Kidney (tissue), 14 donors: Measurements from ENCODE around the gene HOXD4. TPM values are rescaled to one million over a fixed set of nuclear protein-coding genes. Genes with fewer than 3 reads are reported as not detected.

Experiments used
- DNase-seq, 5 donors: peaks; one replicate each; pipeline ENCODE4 v3.0.0-alpha.2; 2013 to 2020
- FAIRE-seq: peaks from 2 replicates; lab custom pipeline; 2012; peaks lifted over from hg19 to GRCh38; lab: Jason Lieb, UNC
- H3K27ac ChIP-seq, 2 donors: one replicate each; pipeline ENCODE4 v1.7.0; 2013; ENCODE audit warnings: low read depth in 2 of 2, low read length in 2 of 2, inconsistent platforms in 1 of 2
- H3K27me3 ChIP-seq: one replicate; pipeline ENCODE4 v1.7.1; 2013; ENCODE audit warnings: low read length, inconsistent platforms; ENCODE audit not compliant: control insufficient read depth, insufficient read depth
- H3K36me3 ChIP-seq, 3 donors: one replicate each; pipeline versions ENCODE4 v1.7.0 to v1.7.1; 2013; ENCODE audit warnings: low read length in 3 of 3, control low read depth in 1 of 3, inconsistent platforms in 1 of 3; ENCODE audit not compliant: insufficient read depth in 3 of 3, control insufficient read depth in 2 of 3
- H3K4me1 ChIP-seq, 3 donors: one replicate each; pipeline versions ENCODE4 v1.7.0 to v1.7.1; 2013; ENCODE audit warnings: low read length in 3 of 3, inconsistent platforms in 1 of 3, low read depth in 1 of 3; ENCODE audit not compliant: control insufficient read depth in 2 of 3, insufficient read depth in 2 of 3
- H3K4me3 ChIP-seq, 3 donors: one replicate each; pipeline versions ENCODE4 v1.7.0 to v1.8.1; 2013; ENCODE audit warnings: low read length in 3 of 3, control low read depth in 1 of 3, inconsistent platforms in 1 of 3
- H3K9ac ChIP-seq, 3 donors: one replicate each; pipeline versions ENCODE4 v1.7.0 to v1.7.1; 2013; ENCODE audit warnings: low read length in 3 of 3, control low read depth in 1 of 3, inconsistent platforms in 1 of 3
- H3K9me3 ChIP-seq, 3 donors: one replicate each; pipeline versions ENCODE4 v1.7.0 to v1.7.1; 2013; ENCODE audit warnings: low read length in 3 of 3, control low read depth in 1 of 3, inconsistent platforms in 1 of 3; ENCODE audit not compliant: control insufficient read depth in 2 of 3, insufficient read depth in 1 of 3
- CTCF ChIP-seq: IDR thresholded peaks from 3 replicates; pipeline ENCODE4 v1.5.1; 2012; ENCODE audit warnings: mild to moderate bottlenecking, moderate library complexity, borderline replicate concordance; ENCODE audit not compliant: insufficient read depth; ENCODE audit errors: extremely low read depth
- intact Hi-C: fragments of 100-400 bp; cut with DNase I; formaldehyde crosslinking; loops from one replicate; pipeline ENCODE4 v1.11.1; 2022
- polyA plus RNA-seq: library from polyadenylated mRNA; stranded (reverse); fragments of 350-450 nt; fragmentation: Illumina TruSeq; extraction: RNeasy Lipid Tissue Mini Kit (QIAGEN cat#74804); gene quantifications from one replicate; pipeline ENCODE4 v1.2.3, GENCODE V29; 2014; ENCODE audit warnings: low read depth, low replicate concordance; ENCODE audit not compliant: insufficient read depth
- total RNA-seq: library from RNA; stranded (reverse); fragmentation: NEBNext Ultra II Directional; extraction: Animal tissue kit (Norgen Biotek cat#: 25700); gene quantifications from one replicate; pipeline ENCODE4 v1.2.1, GENCODE V29; 2021
- donor health status: control.
- donor health status: control.
- donor health status: control.
- donor health status: control.
- donor health status: control.
- donor health status: DM: yes; HTN: yes; CAD: no.
- donor health status: Normal renal cell carcinoma (clear cell type).

The HOXD4 gene
- total and polyA plus RNA-seq, 2 donors from 2014 or later: 12.1 to 27.8 TPM

GRCh38 chr2:176156301-176156806 lies 5.0 kb downstream of the HOXD4 start:
- Histone ChIP-seq H3K36me3 (peaks cover 2 to 10% (median 6%) of the 10 kb centered on the region in 3 donors), H3K27ac (peak overlapping the region; percentile 77 to 92), H3K9me3 (no peaks in the 10 kb centered on the region), H3K4me3 (peak overlapping the region; percentile 26 to 67 (median 40)), H3K9ac (peak overlapping the region in 2 of 3 donors; percentile 43 to 77), H3K4me1 (peaks cover 0 to 12% (median 4%) of the 10 kb centered on the region in 3 donors), H3K27me3 (no peaks in the 10 kb centered on the region)
- FAIRE-seq (no peak), DNase-seq (peak in 3 of 5 donors; percentile 48 to 80 (median 71))
- intact Hi-C loops: no loop called here
- TF ChIP-seq CTCF: no peak

GRCh38 chr2:176156807-176157498 lies 5.6 kb downstream of the HOXD4 start, which contains the start of gene HOXD3:
Gene HOXD3, plus strand, starts transcription at chr2:176157307. Its CDS starts 11,808 bp downstream, at chr2:176169115.
- intact Hi-C loops: no loop called here
- H3K36me3 ChIP-seq: peaks cover 2 to 10% (median 6%) of the 10 kb centered on the region in 3 donors
- FAIRE-seq (no peak), DNase-seq (peak in 4 of 5 donors; percentile 59 to 81 (median 74))
- no peak for TF ChIP-seq CTCF
- H3K4me1 ChIP-seq: peaks cover 0 to 12% (median 4%) of the 10 kb centered on the region in 3 donors
- H3K9ac ChIP-seq: peak within 1 kb of the TSS; percentile 33 to 77 (median 43)
- peak within 1 kb of the TSS; percentile 45 to 67 (median 49) for H3K4me3 ChIP-seq
- no peaks in the 10 kb centered on the region for H3K9me3 ChIP-seq
- no peaks in the 10 kb centered on the region for H3K27me3 ChIP-seq
- H3K27ac ChIP-seq: peak within 1 kb of the TSS; percentile 77 to 92

GRCh38 chr2:176157499-176158185 lies 6.3 kb downstream of the HOXD4 start:
- DNase-seq (peak; percentile 81 to 91 (median 86)), FAIRE-seq (no peak)
- Histone ChIP-seq H3K27me3 (no peaks in the 10 kb centered on the region), H3K36me3 (peaks cover 2 to 10% (median 6%) of the 10 kb centered on the region in 3 donors), H3K9me3 (no peaks in the 10 kb centered on the region), H3K27ac (peak overlapping the region; percentile 77 to 92), H3K4me1 (peaks cover 0 to 12% (median 4%) of the 10 kb centered on the region in 3 donors), H3K9ac (peak overlapping the region in 2 of 3 donors; percentile 43 to 77), H3K4me3 (peak overlapping the region; percentile 45 to 67 (median 49))
- no peak for TF ChIP-seq CTCF
- intact Hi-C loops: no loop called here
